Hepatocyte (in vitro differentiated cells): ENCODE data around the gene ROR1. TPM values are rescaled to one million over a fixed set of nuclear protein-coding genes. Genes with fewer than 3 reads are reported as not detected.

Source experiments
- DNase-seq: peaks from one replicate; pipeline ENCODE4 v3.0.0-alpha.2; 2016; ENCODE audit warnings: low spot score
- H2AFZ ChIP-seq: fragments of 200-600 bp; sonication (generic); 2 replicates; pipeline ENCODE4 v1.6.0; 2016; ENCODE audit warnings: antibody characterized with exemption, mild to moderate bottlenecking
- H3K27ac ChIP-seq: fragments of 200-600 bp; sonication (generic); 2 replicates; pipeline ENCODE4 v1.5.1; 2016; ENCODE audit warnings: mild to moderate bottlenecking
- H3K27me3 ChIP-seq: fragments of 200-600 bp; sonication (generic); 2 replicates; pipeline ENCODE4 v1.6.1; 2016
- H3K36me3 ChIP-seq: fragments of 200-600 bp; sonication (generic); replicated peaks from 2 replicates; pipeline ENCODE4 v1.5.1; 2016; ENCODE audit warnings: low read depth; ENCODE audit not compliant: insufficient read depth
- H3K4me1 ChIP-seq: fragments of 200-600 bp; sonication (generic); 2 replicates; pipeline ENCODE4 v1.5.1; 2016; ENCODE audit warnings: mild to moderate bottlenecking, moderate library complexity; ENCODE audit not compliant: insufficient read depth
- H3K4me2 ChIP-seq: fragments of 200-600 bp; sonication (generic); 2 replicates; pipeline ENCODE4 v1.6.0; 2016
- H3K4me3 ChIP-seq: fragments of 200-600 bp; sonication (generic); 2 replicates; pipeline ENCODE4 v1.5.1; 2016; ENCODE audit warnings: mild to moderate bottlenecking
- H3K79me2 ChIP-seq: fragments of 200-600 bp; sonication (generic); 2 replicates; pipeline ENCODE4 v1.6.0; 2017; ENCODE audit warnings: mild to moderate bottlenecking
- H3K9me2 ChIP-seq: fragments of 200-600 bp; sonication (generic); replicated peaks from 2 replicates; pipeline ENCODE4 v1.6.0; 2017; ENCODE audit warnings: mild to moderate bottlenecking; ENCODE audit not compliant: insufficient read depth
- H3K9me3 ChIP-seq: fragments of 200-600 bp; sonication (generic); 2 replicates; pipeline ENCODE4 v1.5.1; 2016; ENCODE audit warnings: low read depth, mild to moderate bottlenecking
- H4K20me1 ChIP-seq: fragments of 200-600 bp; sonication (generic); 2 replicates; pipeline ENCODE4 v1.6.0; 2016; ENCODE audit warnings: mild to moderate bottlenecking; ENCODE audit not compliant: insufficient read depth, poor library complexity, severe bottlenecking
- EZH2 ChIP-seq: fragments of 200-600 bp; sonication (generic); IDR thresholded peaks from 2 replicates; pipeline ENCODE4 v1.6.1; 2016; ENCODE audit warnings: antibody characterized with exemption, mild to moderate bottlenecking, borderline replicate concordance
- EZH2phosphoT487 ChIP-seq: fragments of 200-600 bp; sonication (generic); IDR thresholded peaks from one replicate; pipeline ENCODE4 v1.6.1; 2018; ENCODE audit warnings: antibody characterized with exemption, mild to moderate bottlenecking, low read depth, moderate library complexity; ENCODE audit not compliant: unreplicated experiment, severe bottlenecking
- WGBS: methylation state at CpG from one replicate; pipeline ENCODE4 v1.1.6; 2016; ENCODE audit warnings: low lambda C conversion rate; ENCODE audit errors: missing lambda C conversion rate; 5-methylcytosine and 5-hydroxymethylcytosine counted together
- polyA plus RNA-seq: library from polyadenylated mRNA; unstranded; fragments of >200 nt; fragmentation: Nextera tagmentation; extraction: Ambion mirVana; gene quantifications from 2 replicates; pipeline ENCODE4 v1.2.1, GENCODE V29; 2016
- total RNA-seq: library from RNA; depleted of rRNA; stranded (reverse); fragments of >200 nt; gene quantifications from 2 replicates; pipeline ENCODE4 v1.2.3, GENCODE V29; 2014
- TF ChIP-seq, protein P1 (sequence below): fragments of 200-600 bp; sonication (generic); IDR thresholded peaks from 2 replicates; pipeline ENCODE4 v1.5.1; 2016; ENCODE audit warnings: antibody characterized with exemption, mild to moderate bottlenecking; ENCODE audit not compliant: poor library complexity

Gene ROR1
- total and polyA plus RNA-seq, 2 experiments from 2014 or later = 16.4 to 27.7 TPM

DNA sequence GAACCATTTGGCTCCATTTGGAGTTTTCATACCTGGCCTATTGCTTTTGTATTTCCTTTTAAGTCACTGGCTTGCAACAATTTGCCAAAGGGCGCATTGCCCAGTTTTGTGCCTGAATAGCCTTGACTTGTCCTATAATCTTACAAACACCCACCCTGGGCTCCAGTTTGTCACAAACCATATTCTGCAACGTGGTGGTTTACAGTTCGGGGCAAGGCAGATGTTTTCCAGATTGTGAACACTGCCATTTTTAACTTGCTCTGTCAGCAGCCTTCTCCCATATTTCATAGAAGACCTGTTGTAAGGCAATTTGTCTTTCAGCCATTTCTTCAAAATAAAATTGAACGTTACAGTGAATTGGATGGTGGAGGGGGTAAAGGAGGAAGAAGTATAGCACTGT lies 376.4 kb downstream of the ROR1 start:
- H3K4me1 ChIP-seq = no peaks in the 10 kb centered on the region
- H4K20me1 ChIP-seq = no peaks in the 10 kb centered on the region
- no peak for DNase-seq
- H3K36me3 ChIP-seq = no peaks in the 10 kb centered on the region
- H3K79me2 ChIP-seq = no peaks in the 10 kb centered on the region
- TF ChIP-seq, protein P1, sequence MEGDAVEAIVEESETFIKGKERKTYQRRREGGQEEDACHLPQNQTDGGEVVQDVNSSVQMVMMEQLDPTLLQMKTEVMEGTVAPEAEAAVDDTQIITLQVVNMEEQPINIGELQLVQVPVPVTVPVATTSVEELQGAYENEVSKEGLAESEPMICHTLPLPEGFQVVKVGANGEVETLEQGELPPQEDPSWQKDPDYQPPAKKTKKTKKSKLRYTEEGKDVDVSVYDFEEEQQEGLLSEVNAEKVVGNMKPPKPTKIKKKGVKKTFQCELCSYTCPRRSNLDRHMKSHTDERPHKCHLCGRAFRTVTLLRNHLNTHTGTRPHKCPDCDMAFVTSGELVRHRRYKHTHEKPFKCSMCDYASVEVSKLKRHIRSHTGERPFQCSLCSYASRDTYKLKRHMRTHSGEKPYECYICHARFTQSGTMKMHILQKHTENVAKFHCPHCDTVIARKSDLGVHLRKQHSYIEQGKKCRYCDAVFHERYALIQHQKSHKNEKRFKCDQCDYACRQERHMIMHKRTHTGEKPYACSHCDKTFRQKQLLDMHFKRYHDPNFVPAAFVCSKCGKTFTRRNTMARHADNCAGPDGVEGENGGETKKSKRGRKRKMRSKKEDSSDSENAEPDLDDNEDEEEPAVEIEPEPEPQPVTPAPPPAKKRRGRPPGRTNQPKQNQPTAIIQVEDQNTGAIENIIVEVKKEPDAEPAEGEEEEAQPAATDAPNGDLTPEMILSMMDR = no peak
- TF ChIP-seq EZH2phosphoT487 = no peak
- TF ChIP-seq EZH2 = no peak
- no peak overlapping the region for H3K27ac ChIP-seq
- H3K9me2 ChIP-seq = no peaks in the 10 kb centered on the region
- no peak overlapping the region for H3K4me3 ChIP-seq
- H3K9me3 ChIP-seq = no peaks in the 10 kb centered on the region
- no peak overlapping the region for H2AFZ ChIP-seq
- no peaks in the 10 kb centered on the region for H3K27me3 ChIP-seq
- no peak overlapping the region for H3K4me2 ChIP-seq
- 83% methylated on average over 4 of the region's 4 CpGs for WGBS

DNA sequence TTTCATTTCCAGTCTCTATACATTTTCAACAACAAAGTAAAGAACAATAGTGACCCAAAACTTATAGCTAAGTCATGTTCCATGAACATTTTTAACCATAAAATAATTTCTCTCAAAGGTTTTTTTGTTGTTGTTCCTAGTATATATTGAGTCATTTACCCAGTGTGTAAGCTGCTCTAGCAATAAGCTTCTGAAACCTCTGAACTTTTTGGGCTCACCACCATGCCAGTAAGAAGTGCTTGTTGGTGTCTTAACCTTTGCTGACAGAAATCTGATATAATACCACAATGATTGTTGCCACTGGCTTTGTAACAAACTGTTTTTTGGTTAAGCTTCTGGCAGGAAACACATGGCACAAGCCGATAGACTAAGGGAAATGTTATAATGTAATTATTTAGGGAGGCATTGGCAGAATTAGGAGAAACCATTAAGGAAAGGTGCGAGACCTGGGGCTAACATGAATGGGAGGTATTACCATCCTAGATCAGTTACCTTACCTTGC lies 377.0 kb downstream of the ROR1 start:
- WGBS = 100% methylated on average over 2 of the region's 2 CpGs
- H3K9me3 ChIP-seq = no peaks in the 10 kb centered on the region
- H3K79me2 ChIP-seq = no peaks in the 10 kb centered on the region
- TF ChIP-seq EZH2 (no peak), EZH2phosphoT487 (no peak)
- TF ChIP-seq, protein P1 = no peak
- DNase-seq = no peak
- no peaks in the 10 kb centered on the region for H3K36me3 ChIP-seq
- H3K9me2 ChIP-seq = no peaks in the 10 kb centered on the region
- H3K27ac ChIP-seq = no peak overlapping the region
- no peak overlapping the region for H3K4me3 ChIP-seq
- no peaks in the 10 kb centered on the region for H3K27me3 ChIP-seq
- no peak overlapping the region for H3K4me2 ChIP-seq
- no peaks in the 10 kb centered on the region for H3K4me1 ChIP-seq
- H4K20me1 ChIP-seq = no peaks in the 10 kb centered on the region
- H2AFZ ChIP-seq = no peak overlapping the region

DNA sequence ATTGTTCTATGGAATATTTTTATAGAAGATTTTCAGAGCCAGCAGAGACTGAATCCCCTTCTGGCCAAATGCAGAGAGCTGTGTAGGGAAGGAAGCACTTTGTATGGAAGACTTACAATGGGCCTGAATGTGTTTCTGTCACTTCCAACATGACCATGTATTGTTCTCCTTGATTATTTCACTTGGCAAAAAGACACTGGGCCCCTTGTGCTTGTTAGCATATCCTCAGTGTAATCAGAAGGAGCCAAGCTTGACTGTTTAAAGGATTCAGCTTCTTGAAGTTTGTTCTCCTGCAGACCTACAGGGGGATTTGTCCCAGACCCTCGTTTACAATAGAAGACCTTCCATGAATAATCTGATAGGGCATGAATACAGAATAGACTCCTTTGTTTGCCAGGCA lies 381.5 kb downstream of the ROR1 start:
- Histone ChIP-seq H3K9me2 (no peaks in the 10 kb centered on the region), H3K4me1 (no peaks in the 10 kb centered on the region), H4K20me1 (no peaks in the 10 kb centered on the region), H3K9me3 (no peaks in the 10 kb centered on the region), H3K4me2 (no peak overlapping the region), H3K79me2 (no peaks in the 10 kb centered on the region), H3K27me3 (no peaks in the 10 kb centered on the region), H3K4me3 (no peak overlapping the region), H3K36me3 (no peaks in the 10 kb centered on the region), H2AFZ (no peak overlapping the region), H3K27ac (no peak overlapping the region)
- 48% methylated on average over 1 of the region's 1 CpG for WGBS
- DNase-seq = no peak
- TF ChIP-seq, protein P1 = no peak
- TF ChIP-seq EZH2phosphoT487 (no peak), EZH2 (no peak)

DNA sequence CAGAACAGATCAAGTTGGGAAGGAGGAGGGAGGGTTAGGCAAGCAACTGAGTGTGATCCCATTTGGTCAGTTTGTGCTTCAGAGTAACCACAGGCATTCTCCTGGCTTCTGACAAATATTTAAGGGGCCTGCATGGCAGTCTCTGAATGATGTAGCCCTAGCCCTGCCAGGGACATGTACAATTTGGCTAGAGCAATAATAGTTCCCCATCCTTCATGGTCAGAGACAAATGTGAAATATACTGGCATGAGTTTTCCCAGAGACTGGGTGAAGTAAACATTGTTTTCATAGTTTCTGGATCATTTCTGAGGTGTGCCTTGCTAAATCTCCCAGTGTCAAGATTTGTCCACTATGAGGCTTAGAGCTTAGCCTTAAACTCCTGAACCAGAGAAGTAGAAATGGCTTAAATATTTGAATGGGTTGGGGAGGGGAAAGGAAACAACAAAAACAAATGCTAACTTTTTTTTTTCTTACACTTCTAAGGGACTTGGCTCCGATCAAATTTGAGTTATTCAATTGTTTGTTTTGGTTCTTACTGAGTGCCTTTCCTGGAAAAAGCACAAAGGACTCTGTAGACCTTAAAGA lies 387.6 kb downstream of the ROR1 start:
- no peaks in the 10 kb centered on the region for H3K27me3 ChIP-seq
- no peaks in the 10 kb centered on the region for H3K9me3 ChIP-seq
- H2AFZ ChIP-seq = no peak overlapping the region
- H3K4me3 ChIP-seq = no peak overlapping the region
- H3K79me2 ChIP-seq = no peaks in the 10 kb centered on the region
- no peaks in the 10 kb centered on the region for H3K36me3 ChIP-seq
- TF ChIP-seq EZH2 = no peak
- TF ChIP-seq EZH2phosphoT487 = no peak
- TF ChIP-seq, protein P1 = no peak
- peaks cover 11% of the 10 kb centered on the region for H3K4me1 ChIP-seq
- no peaks in the 10 kb centered on the region for H3K9me2 ChIP-seq
- no peak overlapping the region for H3K27ac ChIP-seq
- H3K4me2 ChIP-seq = no peak overlapping the region
- H4K20me1 ChIP-seq = no peaks in the 10 kb centered on the region
- DNase-seq = no peak
- WGBS = 40% methylated on average over 1 of the region's 1 CpG
